ENCODE data around the gene ADGRL1.
"Not testable (repeated sequence)": the region's sequence is repeated elsewhere in the genome, so short reads cannot be mapped to it uniquely, and the experiment has no call there.

DNA sequence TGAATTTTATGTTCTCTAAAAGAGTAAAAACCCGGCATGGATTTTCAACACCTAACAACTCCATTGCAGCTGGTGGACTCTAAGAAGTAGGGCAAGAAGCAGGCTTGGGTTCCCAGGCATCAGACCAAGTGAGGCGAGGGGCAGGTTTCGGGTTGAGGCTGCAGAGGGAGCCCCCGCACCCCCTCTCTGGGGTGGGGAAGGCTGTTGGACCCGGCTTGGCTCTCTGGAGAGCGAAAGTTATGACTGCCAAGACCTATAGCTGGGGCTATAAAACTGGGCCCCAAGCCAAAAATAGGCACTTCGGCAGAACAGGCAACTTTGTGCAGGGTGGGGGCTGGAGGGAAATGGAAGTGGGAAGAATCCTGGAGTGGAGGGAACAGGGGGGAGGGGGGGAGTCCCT is 1.8 kb upstream of the ADGRL1 start:
- TF ChIP-seq CTCF (IDR thresholded peaks at IDR 0.05 in 4 of 5, conservative IDR thresholded peaks at IDR 0.05 in 1 of 5); POLR2A (IDR thresholded peaks at IDR 0.05): not testable (repeated sequence)
